Measurements from ENCODE around the gene CDRT4. TPM values are rescaled to one million over a fixed set of nuclear protein-coding genes. Genes with fewer than 3 reads are reported as not detected.

Gene CDRT4
- total RNA-seq, 1 donor from 2014 or later: 1.4 TPM

- no peak for ATAC-seq
- DNase-seq: no peak
- intact Hi-C loops (cut with micrococcal nuclease): no loop called here
These were observed 1.3 kb downstream of the CDRT4 start for GRCh38 chr17:15466131-15466530.

DNA sequence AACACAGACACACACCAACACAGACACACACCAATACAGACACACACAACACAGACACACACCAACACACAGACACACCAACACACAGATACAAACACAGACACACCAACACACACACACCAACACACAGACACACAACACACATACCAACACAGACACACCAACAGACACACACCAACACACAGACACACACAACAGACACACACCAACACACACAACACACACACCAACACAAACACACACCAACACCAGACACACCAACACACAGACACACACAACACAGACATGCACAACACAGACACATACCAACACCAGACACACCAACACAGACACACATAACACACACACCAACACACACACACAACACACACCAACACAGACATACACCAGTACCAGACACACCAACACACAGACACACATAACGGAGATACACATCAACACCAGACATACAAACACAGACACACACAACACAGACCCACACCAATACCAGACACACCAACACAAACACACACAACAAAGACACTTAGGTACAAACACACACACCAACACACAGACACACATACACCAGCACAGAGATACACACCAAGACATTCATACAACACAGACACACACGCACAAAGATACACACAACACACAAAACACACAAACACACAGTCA lies 2.2 kb downstream of the CDRT4 start:
- DNase-seq: no peak
- intact Hi-C loops (cut with micrococcal nuclease): no loop called here
- no peak for ATAC-seq

GRCh38 chr17:15464231-15464985 lies 3.0 kb downstream of the CDRT4 start:
- DNase-seq (no peak), ATAC-seq (peak; percentile 35)
- intact Hi-C loops (cut with micrococcal nuclease): no loop called here

GRCh38 chr17:15462976-15463772 lies 4.2 kb downstream of the CDRT4 start:
- intact Hi-C loops (cut with micrococcal nuclease): no loop called here
- DNase-seq: peak; percentile 41
- ATAC-seq: peak; percentile 79

- intact Hi-C loops (cut with micrococcal nuclease): no loop called here
- ATAC-seq (peak; percentile 73), DNase-seq (peak; percentile 58)
These were observed 9.7 kb downstream of the CDRT4 start for GRCh38 chr17:15457723-15458094.

GRCh38 chr17:15456972-15457722 lies 10.3 kb downstream of the CDRT4 start:
- peak; percentile 77 for ATAC-seq
- DNase-seq: peak; percentile 76
- intact Hi-C loops (cut with micrococcal nuclease): no loop called here

DNA sequence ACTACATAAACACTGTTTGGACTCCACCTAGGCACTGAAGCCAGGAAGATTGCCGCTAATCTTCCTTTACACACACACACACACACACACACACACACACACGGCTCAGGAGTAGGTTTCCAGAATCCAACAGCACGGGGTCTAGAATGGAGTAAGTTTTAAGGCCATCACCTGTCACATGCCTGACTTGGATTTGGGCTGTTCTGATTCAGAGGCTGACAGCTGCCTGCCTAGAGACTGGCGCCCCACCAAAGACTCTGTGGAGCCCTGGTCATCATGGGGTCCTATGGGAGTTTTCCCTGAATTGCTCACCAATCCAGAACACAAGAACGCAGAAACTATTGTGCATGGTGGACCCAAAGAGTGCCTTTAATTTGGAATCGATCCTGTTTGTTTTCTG lies 10.9 kb downstream of the CDRT4 start:
- intact Hi-C loops (cut with micrococcal nuclease): no loop called here
- DNase-seq (peak; percentile 54), ATAC-seq (peak; percentile 46)

DNA sequence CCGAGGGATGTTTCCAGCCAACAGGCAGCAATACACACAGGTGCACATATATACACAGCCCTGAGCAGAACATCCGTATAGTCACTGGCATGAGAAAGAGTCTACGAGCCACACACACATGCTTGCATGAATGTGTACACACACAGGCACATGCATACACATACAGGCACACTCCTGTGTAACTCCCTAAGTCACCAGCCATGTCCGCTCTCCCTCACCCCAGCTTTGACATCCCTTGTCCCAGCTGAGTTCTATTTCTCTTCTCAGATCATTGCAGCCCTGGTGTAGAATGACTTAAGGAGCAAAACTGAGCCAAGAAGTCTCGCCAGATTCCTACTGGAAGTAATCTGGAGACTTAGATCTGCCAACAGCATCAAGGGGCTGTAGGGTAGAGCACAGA lies 13.1 kb downstream of the CDRT4 start:
- intact Hi-C loops (cut with micrococcal nuclease): no loop called here

GRCh38 chr17:15453782-15454181 lies 13.6 kb downstream of the CDRT4 start:
- ATAC-seq (no peak), DNase-seq (no peak)
- intact Hi-C loops (cut with micrococcal nuclease): no loop called here

More for the DNA sequence above, 13.1 kb downstream of the CDRT4 start:
- ATAC-seq: no peak
- no peak for DNase-seq

DNA sequence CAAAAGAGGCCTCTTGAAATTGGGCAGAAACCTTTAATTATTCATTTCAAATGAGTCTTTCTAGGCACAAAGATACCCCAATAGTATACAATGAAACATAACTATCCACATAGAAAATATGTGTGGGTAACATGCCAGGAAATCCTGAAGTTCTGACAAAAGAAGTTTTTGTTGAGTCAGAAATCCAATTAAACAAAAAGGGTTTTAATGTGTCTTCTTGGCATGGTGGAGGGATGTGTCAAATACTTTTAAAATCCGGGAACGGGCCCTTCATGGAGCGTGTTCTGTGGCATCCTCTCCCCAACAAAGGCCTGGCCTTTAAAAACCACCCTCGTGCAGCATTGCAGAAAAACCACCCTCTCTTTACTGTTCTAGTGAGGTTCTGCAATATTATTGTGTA lies 14.2 kb downstream of the CDRT4 start:
- intact Hi-C loops (cut with micrococcal nuclease): no loop called here
- ATAC-seq: no peak
- no peak for DNase-seq

GRCh38 chr17:15452746-15453145 lies 14.7 kb downstream of the CDRT4 start:
- intact Hi-C loops (cut with micrococcal nuclease): no loop called here
- no peak for DNase-seq

DNA sequence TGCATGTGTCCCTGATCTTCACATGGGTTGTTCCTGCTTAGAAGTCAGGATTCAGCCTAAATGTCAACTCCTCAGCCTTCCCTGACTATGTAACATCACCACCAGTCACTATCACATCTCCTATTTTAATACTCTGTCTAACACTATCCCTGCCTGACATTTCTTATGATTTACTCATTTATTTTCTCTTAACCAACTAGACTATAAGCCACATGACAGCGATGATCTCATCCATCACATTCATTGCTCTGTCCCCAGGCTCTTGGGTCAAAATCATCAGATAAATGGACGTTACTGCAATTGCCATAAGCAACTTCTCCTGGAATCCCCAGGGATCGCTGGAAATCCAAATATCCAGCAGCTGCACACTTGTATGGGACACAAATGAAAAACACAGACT lies 15.7 kb downstream of the CDRT4 start:
- intact Hi-C loops (cut with micrococcal nuclease): no loop called here
- no peak for ATAC-seq
- no peak for DNase-seq

More at GRCh38 chr17:15452746-15453145, 14.7 kb downstream of the CDRT4 start:
- no peak for ATAC-seq

DNA sequence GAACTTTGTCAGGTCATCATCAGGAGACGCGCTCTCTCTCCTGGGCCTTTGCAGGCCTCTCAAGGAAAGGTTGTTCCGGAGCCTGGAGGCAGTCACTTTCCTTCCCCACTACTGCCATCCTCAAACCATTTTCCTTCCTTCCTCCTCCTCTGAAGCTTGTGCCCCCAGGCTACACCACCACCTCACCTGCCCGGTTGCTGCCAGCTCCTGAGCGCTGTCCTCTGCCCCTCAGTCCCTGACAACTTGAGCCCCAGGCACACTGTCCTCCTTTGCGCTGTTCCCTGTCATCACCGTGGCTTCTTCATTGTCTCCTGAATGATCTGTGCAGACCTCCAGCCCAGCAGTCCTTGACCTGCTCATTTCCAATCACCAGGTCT lies 18.9 kb downstream of the CDRT4 start:
- no peak for DNase-seq
- peak; percentile 29 for ATAC-seq
- intact Hi-C loops (cut with micrococcal nuclease): no loop called here

DNA sequence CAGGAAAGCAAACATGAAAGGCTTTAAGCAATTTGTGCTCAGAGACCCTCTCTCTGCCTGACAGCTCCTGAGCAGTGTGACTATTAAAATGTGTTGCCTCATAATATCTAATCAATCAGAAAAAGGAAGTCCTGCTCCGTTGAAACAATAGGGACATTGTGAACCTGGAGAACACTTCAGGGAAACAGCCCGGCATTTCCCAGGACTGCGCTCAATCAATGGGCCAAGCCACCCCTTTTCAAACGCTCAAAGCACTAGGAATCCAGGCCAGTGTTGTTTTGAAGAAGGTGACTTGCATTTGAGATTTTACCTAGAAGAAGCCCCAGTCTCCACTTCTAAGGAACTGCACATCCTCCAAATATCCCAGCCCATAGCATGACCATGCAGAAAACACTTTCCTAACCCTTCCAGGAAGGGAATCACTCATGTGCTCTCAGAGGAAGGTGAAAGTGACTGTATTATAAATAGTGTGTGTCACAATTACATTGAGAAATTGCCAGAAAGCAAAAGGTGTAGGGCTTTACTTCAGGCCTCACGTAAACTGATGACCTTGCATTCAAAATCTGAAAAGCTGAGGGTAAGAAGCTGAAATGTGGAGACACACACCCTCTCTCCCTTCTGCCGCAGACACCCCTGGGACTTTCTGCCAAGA lies 19.4 kb downstream of the CDRT4 start:
- ATAC-seq (peak; percentile 75), DNase-seq (no peak)
- intact Hi-C loops (cut with micrococcal nuclease): no loop called here

- no peak for DNase-seq
- no peak for ATAC-seq
- intact Hi-C loops (cut with micrococcal nuclease): no loop called here
These were observed 21.4 kb downstream of the CDRT4 start for GRCh38 chr17:15446036-15446435.

DNA sequence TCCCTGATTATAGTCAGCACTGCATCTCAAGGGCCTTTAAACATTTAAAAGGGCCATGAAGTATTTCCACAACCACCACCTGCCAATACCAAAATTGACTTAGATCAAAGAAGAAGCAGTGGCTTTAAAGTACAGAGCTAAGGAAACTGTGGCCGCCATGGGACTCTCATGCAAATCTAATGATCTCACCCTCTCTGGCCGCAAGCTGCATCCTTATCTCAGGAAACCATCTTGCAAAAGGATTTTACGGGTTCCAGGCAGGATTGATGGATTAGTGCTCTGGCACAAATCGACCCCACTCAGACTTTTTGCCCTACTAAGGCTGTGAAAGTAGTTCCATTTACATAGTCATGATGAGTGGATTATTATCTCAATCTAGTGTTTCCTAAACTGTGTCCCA lies 22.6 kb downstream of the CDRT4 start:
- intact Hi-C loops (cut with micrococcal nuclease): no loop called here
- ATAC-seq (no peak), DNase-seq (no peak)

DNA sequence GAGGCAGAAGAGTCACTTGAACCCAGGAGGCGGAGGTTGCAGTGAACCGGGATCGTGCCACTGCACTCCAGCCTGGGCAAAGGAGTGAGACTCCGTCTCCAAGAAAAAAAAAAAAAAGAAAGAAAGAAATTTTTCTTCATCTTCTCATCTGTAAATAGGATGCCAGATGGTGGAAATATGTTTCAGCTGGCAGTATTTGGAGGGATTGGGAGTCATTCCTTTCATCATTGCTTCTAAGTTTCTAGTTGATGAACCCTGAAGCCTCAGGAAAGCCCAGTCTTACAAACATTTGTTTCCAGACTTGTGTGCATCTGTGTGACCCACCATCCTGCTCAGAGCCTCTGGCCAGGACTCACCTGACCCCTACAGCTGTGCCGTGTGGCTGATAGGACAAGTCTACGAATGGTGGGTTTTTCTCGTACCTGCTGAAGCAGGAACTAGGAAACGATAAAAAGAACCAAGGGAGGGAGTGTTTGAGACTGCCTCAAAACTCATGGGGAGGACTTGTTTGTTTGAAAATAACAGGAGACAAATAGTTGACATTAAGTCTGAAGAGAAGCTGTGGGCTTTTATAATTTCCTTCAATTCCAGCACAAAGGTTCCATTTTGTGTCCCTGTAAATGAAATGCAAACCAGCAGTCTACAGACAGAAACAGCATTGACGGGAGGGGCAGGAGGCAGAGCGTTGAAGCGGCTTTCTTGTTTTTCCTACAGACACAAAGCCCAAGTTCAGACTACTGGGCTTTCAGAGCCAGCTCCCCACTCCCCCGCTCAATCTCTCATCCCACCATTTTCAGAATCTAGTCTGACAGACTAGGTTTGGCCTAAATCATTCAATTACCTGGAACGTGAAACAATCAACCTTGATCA lies 24.9 kb downstream of the CDRT4 start:
- DNase-seq: no peak
- intact Hi-C loops (cut with micrococcal nuclease): no loop called here
- no peak for ATAC-seq

DNA sequence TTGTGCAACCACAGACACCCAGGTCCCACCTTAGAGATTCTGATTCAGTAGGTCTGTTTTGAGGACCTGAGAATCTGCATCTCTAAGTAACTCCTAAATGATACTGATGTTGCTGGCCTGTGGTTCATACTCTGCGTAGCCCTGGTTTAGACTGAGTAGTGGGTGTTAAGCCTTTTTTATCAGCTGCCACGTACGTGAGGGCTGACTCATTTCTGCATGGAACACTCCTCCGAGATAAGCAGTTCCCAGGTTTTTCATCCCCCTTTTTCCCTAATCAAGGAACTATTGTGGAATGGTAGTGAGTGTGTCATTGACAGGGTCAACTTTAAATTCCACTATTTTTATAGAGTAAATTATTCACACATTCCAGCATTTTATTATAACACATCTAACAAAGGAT lies 26.1 kb downstream of the CDRT4 start:
- DNase-seq (no peak), ATAC-seq (no peak)
- intact Hi-C loops (cut with micrococcal nuclease): no loop called here

Data from left ventricle myocardium superior (tissue), 1 donor.